NCI-H82 (cell line): Measurements from ENCODE around the gene PDE1C.

Source experiments
- DNase-seq: peaks from one replicate; lab custom pipeline; 2025; lab: John Stamatoyannopoulos, UW

PDE1C gene

GRCh38 chr7:32074787-32075585, 4.8 kb upstream of the PDE1C start:
- no peak for DNase-seq

DNA sequence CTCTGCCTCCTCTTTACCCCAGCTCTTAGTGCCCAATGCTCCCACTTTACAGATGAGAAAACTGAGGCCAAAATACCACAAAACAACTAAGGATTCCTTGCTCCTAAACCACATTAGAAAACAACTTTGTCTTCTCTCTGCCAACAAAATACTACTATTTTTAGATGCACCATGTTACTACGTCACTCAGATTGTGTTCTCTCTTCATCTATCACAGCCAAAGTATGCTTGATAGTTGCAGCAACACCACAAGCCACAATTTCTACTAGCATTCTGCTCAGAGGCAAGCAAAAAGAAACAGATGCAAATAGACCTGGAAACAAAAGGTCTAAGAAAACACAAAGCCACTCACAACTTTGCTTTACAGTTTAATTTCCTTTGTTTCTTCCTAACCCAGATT, 3.3 kb upstream of the PDE1C start:
- no peak for DNase-seq

GRCh38 chr7:32072397-32072796, 2.2 kb upstream of the PDE1C start:
- DNase-seq, result no peak

GRCh38 chr7:32071466-32072091, 1.4 kb upstream of the PDE1C start:
- no peak for DNase-seq

DNA sequence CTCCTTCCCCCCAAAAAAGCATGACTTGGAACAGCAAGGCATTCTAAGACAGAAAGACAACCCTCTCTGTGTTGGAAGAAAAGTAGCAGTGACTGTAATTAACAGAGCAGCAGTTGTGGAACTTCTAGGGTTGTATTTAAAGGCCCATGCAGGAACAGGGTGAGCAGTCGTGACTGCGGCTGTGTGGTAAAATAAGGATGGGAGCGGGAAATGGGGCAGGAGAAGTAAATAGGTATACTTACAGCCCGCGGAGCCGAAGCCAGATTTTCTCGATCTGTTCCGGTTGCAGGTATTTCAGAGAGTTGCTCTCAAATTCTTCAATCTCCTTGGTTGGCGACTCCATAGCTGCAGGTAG, 179 bp downstream of the PDE1C start:
- DNase-seq, result no peak

- no peak for DNase-seq
Measured at GRCh38 chr7:32069116-32069650, 1.0 kb downstream of the PDE1C start.

DNA sequence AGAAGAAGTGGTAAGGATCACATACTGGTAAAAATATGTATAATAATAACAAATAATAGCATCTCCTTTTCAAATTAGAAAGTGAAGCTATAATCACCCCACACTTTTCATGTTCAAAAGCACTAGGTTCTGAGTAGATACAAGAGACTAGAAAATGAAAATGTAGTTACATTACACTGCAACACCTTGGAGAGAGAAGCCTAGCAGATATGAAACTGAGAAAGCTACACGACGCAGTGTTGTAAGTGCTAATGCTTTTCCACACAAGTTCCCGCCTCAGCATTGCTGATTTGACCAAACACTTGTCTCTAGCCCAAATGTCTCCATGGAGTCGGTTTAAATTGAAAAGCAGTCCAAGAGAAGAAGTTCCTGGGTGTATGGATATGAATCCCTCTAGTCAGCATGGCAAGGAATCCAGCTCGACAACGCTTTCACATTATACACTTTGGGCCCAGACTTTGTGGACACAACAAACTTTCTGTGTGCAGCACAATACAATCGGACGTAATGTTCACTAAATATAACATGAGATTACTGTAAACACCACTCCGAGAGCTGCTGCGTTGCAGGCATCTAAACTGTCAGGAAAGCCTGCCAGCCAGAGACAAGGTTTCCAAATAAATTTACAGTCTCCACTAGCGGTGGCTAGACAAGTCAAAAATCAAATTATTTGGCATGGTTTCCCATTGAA, 1.7 kb downstream of the PDE1C start:
- DNase-seq, result no peak

GRCh38 chr7:32066441-32066840, 3.8 kb downstream of the PDE1C start:
- DNase-seq, result no peak

DNA sequence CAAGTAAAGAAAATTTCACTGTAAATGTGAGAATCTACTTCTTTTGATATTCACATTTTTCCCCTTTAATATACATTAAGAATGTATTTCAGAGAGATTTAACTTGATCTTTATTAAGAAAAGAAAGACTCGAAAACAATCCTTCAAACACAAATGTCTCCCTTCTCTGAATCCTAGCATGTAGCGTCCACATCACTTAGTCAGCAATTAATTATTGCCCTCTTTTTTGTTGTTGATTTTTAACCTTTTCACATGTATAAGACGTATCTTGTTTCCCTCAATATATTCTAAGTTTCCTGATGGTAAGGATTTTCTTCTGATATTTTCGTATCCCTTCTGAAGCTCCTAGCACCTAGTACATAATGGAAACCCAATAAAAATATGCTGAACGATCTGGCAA, 6.6 kb downstream of the PDE1C start:
- DNase-seq, result no peak

DNA sequence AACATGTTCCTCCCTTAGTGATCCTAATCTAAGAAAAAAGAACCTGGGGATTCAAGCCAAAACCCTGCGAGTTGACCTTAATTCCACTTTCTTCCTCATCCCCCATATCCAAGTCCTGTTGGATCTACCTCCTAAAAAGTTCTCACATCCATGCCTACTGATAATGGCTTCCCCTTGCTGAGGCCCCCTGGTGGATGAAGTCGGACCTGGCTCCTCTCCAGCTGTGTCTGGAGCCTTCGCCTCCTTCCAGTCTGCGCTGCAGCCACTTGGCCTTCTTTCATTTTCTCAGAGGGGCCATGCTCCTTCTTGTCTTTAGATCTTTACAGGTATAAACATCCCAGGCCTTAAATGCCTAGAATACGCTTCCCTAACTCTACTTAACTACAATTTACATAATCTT, 8.1 kb downstream of the PDE1C start:
- peak; percentile 78 for DNase-seq

DNA sequence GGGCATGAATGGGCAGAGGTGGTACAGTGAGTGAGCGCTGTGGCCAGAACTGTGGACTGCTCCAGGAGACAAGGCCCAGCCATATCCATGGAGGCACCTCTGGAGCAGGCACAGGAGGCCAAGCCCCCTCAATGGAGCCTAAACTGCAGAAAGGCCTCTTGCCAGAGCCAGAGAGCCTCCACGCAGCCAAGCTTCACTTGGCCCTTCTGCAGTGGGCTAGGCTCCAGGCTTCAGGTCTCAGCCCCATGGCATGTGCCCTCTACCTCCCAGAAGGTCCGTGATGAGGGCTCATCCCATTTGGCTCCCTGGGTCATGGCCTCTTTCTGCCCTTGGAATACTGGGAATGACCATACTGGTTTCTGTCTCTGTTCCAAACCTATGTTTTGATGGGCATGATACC, 8.9 kb downstream of the PDE1C start:
- no peak for DNase-seq

DNA sequence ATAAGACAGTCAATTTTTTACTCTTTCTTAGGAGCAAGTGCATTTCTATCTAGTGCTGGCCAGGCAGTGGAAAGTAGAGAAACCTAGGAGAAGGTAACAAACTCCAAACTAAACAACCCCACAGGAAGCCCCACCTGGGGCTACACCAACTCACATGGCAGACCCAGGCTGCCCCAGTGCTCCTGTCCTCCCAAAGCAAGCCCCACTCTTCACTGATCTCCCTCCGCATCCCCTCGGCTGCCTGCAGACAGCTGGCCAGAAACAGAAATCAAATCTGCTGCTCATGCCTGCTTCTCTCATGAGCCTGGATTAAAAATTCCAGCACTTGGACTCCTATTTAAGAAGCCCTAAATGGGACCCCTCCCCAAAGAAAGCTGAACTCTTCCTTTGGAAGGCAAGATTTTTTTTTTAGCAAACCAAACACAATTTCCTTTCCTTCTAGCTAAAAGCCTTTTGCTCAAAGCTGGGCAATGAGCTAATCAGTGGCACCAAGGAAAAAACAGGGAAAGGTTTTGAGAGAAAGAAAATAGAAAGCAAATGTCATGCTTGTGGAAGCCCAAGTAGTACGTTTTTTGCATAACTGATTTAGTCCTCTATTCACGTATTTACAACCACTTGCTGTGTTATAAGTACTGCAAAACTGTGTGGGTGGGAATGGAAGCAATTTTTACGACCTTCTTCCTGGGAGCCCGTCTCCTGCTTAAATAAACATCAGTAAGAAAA, 10.8 kb downstream of the PDE1C start:
- DNase-seq, result peak; percentile 70

GRCh38 chr7:32058002-32058401, 12.2 kb downstream of the PDE1C start:
- no peak for DNase-seq

- DNase-seq, result no peak
Measured at GRCh38 chr7:32056767-32057166, 13.4 kb downstream of the PDE1C start.

DNA sequence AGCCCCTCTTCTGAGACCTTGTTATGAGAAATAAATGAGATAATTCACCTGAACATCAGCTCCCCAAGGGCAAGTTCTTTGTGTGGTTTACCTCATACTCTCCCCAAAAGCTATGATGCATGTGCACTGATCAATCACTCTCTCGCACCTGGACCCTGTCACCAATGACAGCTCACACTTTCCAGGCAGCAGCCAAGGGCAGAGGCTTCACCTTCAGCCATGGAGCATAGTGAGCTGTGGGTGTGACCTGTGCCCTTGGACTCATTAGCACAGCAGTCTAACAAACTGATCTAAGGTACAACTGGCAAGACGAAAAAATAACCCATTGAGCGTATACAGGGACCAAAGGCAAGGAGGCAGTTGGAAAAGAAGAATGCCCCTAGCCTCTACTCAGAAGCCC, 17.0 kb downstream of the PDE1C start:
- DNase-seq, result no peak

DNA sequence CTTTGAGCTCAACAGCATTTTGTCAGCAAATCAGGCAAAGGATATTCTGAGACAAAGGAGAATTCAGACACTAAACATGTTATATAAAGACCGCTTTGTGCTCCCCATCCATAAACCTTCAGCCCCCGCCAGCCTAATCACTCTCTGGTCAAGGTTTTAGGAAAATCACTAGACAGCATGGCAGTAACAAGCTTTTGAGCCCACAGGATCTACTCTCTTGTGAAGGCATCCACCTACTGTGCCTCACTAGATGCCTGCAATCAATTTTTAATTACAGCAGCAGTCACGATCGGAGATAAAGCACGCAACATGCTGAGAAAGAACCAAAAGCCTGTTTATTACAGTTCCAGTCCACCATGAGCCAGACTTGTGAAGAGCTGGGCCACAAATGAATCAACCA, 19.1 kb downstream of the PDE1C start:
- no peak for DNase-seq

GRCh38 chr7:32049599-32049998, 20.6 kb downstream of the PDE1C start:
- DNase-seq, result peak; percentile 25

DNA sequence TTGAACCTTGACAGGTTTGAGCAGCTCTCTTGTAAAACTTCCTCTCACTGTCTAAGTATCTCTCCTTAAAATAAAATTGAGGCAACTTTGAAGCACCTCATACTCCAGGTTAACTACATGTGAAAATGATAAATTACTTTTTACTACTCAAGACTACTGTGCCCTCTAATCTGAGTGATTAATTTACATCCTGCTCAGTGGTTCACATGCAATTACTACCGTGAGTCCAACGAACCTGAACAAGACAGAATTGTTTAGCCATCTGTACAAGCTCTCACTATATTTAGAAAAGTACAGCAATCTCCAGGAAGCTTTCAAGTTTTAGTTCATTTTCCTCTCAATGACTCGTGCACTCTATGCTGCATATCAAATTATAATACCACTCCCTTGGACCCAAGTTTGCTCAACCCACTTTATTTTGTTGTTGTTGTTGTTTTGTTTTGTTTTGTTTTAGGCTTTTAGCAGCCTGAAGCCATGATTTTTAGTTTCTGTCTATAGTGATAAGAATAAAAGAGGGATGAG, 21.2 kb downstream of the PDE1C start:
- peak; percentile 22 for DNase-seq

GRCh38 chr7:32047801-32048200, 22.4 kb downstream of the PDE1C start:
- DNase-seq, result no peak

DNA sequence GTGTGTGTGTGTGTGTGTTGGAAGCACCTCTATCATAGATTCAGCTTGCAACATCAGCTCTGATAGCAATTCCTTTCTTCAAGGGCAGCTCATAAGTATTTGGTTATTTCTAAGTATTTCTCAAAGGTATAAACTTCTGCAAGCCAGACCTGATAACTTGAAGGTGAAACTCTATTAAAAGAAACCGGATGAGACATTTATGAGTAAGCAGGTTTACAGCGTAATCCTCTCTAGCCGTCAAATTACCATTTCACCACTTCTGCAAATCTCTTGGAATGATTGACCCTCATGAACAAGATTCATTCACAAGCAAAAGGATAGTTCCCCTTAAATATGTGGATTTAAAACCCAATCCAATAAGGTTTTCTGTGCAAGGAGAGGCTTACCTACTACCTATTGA, 23.1 kb downstream of the PDE1C start:
- DNase-seq, result peak; percentile 72

DNA sequence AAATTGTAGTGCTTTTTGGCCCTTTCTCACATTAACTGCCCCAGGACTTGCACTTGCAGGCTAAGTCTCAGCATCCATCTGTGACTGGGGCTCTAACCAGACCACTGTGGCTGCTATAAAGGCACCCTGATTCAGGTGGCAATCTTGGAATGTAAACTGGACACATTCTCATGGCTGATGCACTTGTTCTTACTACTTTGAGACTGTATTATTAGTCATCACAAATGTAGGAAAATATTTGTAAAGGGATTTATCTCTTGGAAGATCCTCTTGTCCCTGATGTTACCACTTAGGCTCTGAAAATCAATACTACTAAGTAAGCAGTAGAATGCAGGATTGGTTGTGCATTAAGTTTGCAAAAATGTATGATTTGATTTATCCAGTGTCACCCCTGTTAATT, 25.0 kb downstream of the PDE1C start:
- DNase-seq, result no peak

GRCh38 chr7:32044739-32045138, 25.5 kb downstream of the PDE1C start:
- no peak for DNase-seq
